ENCODE measurements around the gene EZR. TPM values are rescaled to one million over a fixed set of nuclear protein-coding genes. Genes with fewer than 3 reads are reported as not detected.

The EZR gene
- total and polyA plus RNA-seq, 9 of the 15 experiments (the other 6 are each of a cell fraction or from before 2014, with no cell fraction given), result 36.5 to 162 (median 104) TPM

DNA sequence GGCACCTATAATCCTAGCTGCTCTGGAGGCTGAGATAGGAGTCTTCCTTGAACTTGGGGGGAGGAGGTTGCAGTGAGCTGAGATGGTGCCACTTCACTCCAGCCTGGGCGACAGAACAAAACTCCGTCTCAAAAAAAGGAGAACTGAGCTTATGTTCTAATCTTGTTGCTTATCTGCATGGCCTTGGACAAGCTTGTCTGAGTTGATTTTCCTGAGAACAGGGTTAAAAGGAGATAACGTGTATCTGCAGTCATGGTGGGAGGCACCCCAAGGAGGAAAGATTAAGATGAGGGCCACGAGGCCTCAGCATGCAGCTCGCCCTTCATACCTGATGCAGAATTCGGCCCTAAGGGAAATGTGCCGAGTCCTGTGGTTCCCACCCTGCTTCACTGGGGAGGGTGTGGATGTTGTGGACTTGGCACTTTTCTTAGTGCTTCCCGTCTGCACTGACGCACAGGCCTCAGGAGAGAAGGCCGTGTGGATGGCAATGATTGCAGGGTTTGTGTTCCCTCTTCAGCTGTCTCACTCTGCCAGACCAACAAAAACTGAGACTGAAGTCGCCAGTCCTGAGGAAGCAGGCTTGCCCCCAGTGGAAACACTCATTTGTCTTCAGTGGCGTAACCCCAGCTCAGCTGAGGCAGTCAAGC, 56.3 kb downstream of the EZR start (continued):
- TF ChIP-seq, protein P1, sequence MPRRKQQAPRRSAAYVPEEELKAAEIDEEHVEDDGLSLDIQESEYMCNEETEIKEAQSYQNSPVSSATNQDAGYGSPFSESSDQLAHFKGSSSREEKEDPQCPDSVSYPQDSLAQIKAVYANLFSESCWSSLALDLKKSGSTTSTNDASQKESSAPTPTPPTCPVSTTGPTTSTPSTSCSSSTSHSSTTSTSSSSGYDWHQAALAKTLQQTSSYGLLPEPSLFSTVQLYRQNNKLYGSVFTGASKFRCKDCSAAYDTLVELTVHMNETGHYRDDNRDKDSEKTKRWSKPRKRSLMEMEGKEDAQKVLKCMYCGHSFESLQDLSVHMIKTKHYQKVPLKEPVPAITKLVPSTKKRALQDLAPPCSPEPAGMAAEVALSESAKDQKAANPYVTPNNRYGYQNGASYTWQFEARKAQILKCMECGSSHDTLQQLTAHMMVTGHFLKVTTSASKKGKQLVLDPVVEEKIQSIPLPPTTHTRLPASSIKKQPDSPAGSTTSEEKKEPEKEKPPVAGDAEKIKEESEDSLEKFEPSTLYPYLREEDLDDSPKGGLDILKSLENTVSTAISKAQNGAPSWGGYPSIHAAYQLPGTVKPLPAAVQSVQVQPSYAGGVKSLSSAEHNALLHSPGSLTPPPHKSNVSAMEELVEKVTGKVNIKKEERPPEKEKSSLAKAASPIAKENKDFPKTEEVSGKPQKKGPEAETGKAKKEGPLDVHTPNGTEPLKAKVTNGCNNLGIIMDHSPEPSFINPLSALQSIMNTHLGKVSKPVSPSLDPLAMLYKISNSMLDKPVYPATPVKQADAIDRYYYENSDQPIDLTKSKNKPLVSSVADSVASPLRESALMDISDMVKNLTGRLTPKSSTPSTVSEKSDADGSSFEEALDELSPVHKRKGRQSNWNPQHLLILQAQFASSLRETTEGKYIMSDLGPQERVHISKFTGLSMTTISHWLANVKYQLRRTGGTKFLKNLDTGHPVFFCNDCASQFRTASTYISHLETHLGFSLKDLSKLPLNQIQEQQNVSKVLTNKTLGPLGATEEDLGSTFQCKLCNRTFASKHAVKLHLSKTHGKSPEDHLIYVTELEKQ (CRISPR knock-in tag; IDR thresholded peaks at IDR 0.05), result no peak
- TF ChIP-seq ZNF589 (CRISPR knock-in tag; IDR thresholded peaks at IDR 0.05; ENCODE audit: low read depth) (peak; percentile 68), BCL6 (CRISPR knock-in tag; IDR thresholded peaks at IDR 0.05) (no peak), ARNT (IDR thresholded peaks at IDR 0.05) (peak; percentile 39 to 56; a peak in 2 of 4 replicates), ZNF224 (CRISPR knock-in tag; IDR thresholded peaks at IDR 0.05) (no peak), SREBF2 (CRISPR knock-in tag; IDR thresholded peaks at IDR 0.05) (no peak), CREB5 (CRISPR knock-in tag; IDR thresholded peaks at IDR 0.05) (no peak), CGGBP1 (CRISPR knock-in tag; IDR thresholded peaks at IDR 0.05) (no peak), MTA1 (IDR thresholded peaks at IDR 0.05; ENCODE audit: borderline replicate concordance) (peak; percentile 89), ZC3H4 (CRISPR knock-in tag; IDR thresholded peaks at IDR 0.05; ENCODE audit: borderline replicate concordance) (no peak), ZNF717 (CRISPR knock-in tag; IDR thresholded peaks at IDR 0.05) (no peak), THRB (CRISPR knock-in tag; conservative IDR thresholded peaks at IDR 0.05) (peak; percentile 11; the same call in 1 of the 2 replicates), ZNF75A (CRISPR knock-in tag; IDR thresholded peaks at IDR 0.05) (0 out of 2 replicates have a peak, but pooled peaks have one; percentile 64), MTF1 (CRISPR knock-in tag; IDR thresholded peaks at IDR 0.05; ENCODE audit: borderline replicate concordance) (no peak), POLR2H (tag; IDR thresholded peaks at IDR 0.05; ENCODE audit: low read depth) (no peak)
- TF ChIP-seq, protein P2, sequence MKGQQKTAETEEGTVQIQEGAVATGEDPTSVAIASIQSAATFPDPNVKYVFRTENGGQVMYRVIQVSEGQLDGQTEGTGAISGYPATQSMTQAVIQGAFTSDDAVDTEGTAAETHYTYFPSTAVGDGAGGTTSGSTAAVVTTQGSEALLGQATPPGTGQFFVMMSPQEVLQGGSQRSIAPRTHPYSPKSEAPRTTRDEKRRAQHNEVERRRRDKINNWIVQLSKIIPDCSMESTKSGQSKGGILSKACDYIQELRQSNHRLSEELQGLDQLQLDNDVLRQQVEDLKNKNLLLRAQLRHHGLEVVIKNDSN (CRISPR knock-in tag; IDR thresholded peaks at IDR 0.05), result no peak
- TF ChIP-seq, protein P3, sequence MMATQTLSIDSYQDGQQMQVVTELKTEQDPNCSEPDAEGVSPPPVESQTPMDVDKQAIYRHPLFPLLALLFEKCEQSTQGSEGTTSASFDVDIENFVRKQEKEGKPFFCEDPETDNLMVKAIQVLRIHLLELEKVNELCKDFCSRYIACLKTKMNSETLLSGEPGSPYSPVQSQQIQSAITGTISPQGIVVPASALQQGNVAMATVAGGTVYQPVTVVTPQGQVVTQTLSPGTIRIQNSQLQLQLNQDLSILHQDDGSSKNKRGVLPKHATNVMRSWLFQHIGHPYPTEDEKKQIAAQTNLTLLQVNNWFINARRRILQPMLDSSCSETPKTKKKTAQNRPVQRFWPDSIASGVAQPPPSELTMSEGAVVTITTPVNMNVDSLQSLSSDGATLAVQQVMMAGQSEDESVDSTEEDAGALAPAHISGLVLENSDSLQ (IDR thresholded peaks at IDR 0.05), result no peak; the same call in 1 of the 2 replicates
- TF ChIP-seq, protein P4, sequence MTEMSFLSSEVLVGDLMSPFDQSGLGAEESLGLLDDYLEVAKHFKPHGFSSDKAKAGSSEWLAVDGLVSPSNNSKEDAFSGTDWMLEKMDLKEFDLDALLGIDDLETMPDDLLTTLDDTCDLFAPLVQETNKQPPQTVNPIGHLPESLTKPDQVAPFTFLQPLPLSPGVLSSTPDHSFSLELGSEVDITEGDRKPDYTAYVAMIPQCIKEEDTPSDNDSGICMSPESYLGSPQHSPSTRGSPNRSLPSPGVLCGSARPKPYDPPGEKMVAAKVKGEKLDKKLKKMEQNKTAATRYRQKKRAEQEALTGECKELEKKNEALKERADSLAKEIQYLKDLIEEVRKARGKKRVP (CRISPR knock-in tag; IDR thresholded peaks at IDR 0.05), result peak; percentile 76; the same call in 1 of the 2 replicates
